GM21717 (cell line): ENCODE results near the gene CDS2.

ENCODE experiments used
- ATAC-seq: cut with Tn5 transposase; IDR thresholded peaks from one replicate; pipeline ENCODE4 v1.9.1; 2021; ENCODE audit warnings: mild to moderate bottlenecking, moderate library complexity; ENCODE audit not compliant: unreplicated experiment

The CDS2 gene

DNA sequence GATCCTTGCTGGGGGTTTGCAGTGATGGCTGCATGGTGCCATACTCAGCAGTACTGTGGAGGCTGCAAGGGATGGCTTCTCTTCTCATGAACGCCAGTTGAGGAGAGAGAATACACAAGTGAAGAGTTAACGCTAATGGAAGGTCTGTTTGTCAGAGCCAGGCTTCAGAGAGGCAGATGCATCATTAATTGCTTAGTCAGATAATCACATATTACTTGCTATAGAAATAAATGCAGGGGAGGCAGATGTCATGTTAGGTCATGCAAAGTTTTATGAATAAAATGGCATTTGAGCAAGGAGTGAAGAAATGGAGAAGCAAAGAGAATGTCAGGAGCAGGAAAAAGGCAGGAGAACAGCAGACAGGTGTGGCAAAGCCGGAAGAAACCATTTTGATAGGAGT, 51.2 kb downstream of the CDS2 start:
- no peak for ATAC-seq

GRCh38 chr20:5180421-5180820, 53.6 kb downstream of the CDS2 start:
- ATAC-seq: no peak

GRCh38 chr20:5180933-5181332, 54.1 kb downstream of the CDS2 start:
- ATAC-seq: no peak

DNA sequence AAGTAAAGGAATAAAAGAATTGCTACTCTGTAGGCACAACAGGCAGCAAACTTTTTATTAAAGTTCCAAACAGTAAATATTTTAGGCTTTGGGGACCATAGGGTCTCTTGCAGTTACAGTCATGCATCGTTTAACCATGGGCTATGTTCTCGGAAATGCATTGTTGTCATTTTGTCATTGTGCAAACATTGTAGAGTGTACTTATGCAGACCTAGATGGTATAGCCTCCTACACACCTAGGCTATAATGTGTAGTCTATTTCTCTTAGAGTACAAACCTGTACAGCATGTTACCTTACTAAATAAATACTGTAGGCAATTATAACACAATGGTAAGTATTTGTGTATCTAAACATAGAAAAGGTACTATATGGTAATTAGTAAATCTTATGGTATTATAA, 54.7 kb downstream of the CDS2 start:
- ATAC-seq: no peak

- ATAC-seq: no peak
These were observed 55.1 kb downstream of the CDS2 start for GRCh38 chr20:5181958-5182357.

DNA sequence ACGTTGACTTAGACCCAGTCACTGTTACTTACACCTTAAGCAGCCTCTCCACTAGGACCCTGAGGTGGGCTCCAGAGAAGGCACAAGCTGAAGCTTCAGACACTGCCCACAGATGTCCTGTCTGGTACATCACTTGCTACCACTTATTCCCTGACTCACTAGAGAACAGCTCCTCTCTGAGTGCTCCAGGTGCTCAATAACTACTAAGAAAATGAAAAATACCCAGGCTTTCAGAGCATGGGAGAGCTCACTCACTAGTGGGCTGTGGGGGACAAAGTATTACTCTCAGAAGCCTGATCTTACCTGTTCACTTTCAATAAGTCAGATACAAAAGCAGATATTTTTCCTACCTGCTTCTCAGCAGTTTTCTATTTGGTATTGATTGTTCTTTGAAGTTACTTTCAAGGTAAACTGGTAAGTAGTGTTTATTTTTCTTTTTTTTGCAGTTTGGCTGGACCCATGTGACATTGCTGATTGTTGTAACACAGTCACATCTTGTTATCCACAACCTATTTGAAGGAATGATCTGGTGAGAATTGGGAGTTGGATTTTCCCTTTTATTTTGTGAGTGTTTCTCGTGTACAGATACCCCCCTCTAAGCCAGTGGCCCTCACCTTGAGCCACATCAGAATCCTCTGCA, 55.9 kb downstream of the CDS2 start:
- no peak for ATAC-seq

- no peak for ATAC-seq
These were observed 57.1 kb downstream of the CDS2 start for GRCh38 chr20:5183731-5184474.

DNA sequence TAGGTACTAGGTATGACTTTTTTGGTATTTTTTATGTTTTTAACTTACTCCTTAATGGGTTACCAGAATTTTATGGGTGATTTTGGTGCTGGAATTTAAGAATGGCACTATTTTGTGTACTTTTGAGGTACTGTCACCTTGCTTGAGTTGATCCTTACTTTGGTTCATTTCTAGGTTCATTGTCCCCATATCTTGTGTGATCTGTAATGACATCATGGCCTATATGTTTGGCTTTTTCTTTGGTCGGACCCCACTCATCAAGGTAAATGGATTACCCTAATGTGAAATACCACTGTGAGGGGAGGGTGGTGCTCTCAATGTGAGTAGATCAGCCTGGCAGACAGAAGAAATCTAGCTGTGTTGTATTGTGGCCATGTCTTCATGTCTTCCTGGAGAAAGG, 57.9 kb downstream of the CDS2 start:
- no peak for ATAC-seq

GRCh38 chr20:5187122-5187521, 60.3 kb downstream of the CDS2 start:
- no peak for ATAC-seq

DNA sequence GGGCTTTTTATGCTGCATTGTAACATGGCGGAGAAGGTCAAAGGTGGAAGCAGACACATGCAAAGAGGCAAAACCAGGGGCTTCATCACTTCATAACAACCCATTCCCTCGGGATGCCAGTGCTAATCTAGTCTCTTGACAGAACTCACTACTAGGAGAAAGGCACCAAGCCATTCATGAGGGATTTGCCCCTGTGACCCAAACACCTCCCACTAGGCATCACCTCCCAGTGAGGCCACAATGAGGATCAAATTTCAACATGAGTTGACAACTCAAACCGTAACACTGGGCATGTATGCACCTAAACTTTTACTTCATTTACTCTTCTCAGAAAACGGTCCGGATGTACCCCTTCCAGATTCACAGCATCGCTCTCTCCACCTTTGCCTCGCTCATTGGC, 61.9 kb downstream of the CDS2 start:
- no peak for ATAC-seq

GRCh38 chr20:5189917-5190316, 63.1 kb downstream of the CDS2 start:
- ATAC-seq: no peak

DNA sequence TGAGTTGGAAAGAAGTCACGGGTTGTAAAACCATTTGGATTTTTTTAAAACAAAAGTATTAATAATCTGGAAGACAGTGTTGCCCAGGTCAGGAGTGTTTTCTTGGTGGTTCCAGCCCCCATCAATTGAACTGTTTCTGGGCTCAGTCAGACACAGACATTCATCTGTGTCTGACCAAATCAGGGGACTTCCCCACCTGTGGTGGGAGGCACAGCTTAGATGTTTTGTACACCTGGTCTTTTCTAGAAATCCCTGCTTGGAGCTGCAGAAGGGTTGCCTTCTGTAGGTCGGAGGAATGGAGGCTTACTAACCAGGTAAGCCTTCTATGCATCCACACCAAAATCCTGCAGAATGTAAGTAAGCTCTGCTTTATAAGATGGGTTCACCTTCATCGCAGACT, 63.6 kb downstream of the CDS2 start:
- no peak for ATAC-seq

GRCh38 chr20:5191829-5192569, 65.2 kb downstream of the CDS2 start:
- no peak for ATAC-seq

GRCh38 chr20:5192570-5193431, 66.0 kb downstream of the CDS2 start:
- peak; percentile 65 for ATAC-seq

DNA sequence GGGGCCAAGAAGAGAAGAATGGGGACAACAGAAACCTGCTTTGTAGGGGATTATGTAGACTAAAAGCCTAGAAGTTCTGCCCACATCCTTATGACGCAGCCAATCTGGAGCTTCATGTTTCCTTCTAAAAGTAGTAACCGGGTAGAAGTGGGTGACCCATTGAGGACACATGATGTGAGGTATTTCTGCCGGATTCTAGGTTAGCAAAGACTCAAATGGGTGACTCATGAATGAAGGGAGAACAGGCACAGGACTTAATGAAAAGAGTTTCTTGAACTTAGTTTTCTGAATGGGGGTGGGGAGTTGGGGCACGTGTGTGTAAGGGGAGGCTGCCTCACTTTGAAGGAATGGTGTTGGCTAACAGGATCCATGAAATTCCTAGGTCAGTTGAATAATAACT, 68.8 kb downstream of the CDS2 start:
- ATAC-seq: no peak

DNA sequence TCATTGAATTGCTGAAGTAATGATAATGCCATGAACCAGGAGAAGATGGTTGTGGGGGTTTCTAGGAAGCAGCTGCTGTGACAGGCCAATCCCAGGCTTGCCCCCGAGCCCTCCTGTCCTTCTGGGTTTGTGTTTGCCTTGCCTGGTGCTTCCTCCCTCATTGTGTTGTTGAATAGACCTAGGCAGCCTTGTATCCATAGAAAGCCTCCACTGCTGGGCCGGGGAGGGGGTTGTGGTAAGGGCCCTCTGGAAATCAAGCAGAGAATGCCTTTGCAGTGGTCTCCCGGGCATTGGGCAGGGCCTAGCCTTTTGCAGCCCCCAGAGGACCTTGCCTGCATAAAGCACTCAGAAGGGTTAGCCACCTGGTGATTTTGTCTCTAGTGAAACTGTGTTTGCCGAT, 69.3 kb downstream of the CDS2 start:
- no peak for ATAC-seq

GRCh38 chr20:5197270-5197827, 70.5 kb downstream of the CDS2 start:
- no peak for ATAC-seq

DNA sequence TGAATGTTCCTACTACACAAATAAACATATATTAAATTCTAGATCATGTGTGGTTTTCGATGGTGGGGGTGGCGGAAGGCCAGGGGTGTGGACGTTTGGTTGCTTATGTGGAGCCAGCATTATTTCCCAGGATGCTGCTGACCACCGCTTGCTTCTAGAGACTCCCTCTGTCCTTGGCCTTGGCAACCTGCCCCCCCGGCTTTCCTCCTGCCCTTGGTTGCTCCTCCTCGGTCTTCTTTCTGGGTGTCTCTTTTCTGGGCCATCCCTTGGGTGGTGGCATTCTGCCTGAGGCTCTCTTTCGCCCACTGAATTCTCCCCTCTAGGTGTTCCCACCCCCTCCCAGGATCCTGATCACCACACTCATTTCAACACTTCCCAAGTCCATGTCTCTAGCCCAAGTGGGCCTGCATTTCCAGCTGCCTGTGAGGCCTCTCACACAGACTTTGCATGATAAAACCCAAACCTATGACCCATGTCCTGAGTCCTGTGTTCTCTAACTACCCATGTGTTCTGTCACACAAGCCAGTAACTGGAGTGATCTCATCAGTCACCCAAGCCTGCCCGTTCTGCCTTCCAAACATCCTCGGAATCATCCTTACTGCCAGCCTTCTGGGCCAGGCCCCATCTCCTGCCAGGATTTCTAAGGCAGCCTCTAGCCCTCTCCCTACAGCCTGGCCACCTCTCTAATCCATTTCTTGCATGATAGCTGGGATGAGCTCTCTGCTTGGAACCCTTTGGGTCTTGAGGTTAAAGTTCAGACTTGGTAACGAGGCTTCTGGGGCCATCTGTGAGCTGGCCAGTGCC, 71.2 kb downstream of the CDS2 start:
- ATAC-seq: no peak

GRCh38 chr20:5198651-5198924, 71.8 kb downstream of the CDS2 start:
- no peak for ATAC-seq

- no peak for ATAC-seq
These were observed 76.6 kb downstream of the CDS2 start for GRCh38 chr20:5203380-5203779.
